ENCODE results near the gene OSTF1.

DNA sequence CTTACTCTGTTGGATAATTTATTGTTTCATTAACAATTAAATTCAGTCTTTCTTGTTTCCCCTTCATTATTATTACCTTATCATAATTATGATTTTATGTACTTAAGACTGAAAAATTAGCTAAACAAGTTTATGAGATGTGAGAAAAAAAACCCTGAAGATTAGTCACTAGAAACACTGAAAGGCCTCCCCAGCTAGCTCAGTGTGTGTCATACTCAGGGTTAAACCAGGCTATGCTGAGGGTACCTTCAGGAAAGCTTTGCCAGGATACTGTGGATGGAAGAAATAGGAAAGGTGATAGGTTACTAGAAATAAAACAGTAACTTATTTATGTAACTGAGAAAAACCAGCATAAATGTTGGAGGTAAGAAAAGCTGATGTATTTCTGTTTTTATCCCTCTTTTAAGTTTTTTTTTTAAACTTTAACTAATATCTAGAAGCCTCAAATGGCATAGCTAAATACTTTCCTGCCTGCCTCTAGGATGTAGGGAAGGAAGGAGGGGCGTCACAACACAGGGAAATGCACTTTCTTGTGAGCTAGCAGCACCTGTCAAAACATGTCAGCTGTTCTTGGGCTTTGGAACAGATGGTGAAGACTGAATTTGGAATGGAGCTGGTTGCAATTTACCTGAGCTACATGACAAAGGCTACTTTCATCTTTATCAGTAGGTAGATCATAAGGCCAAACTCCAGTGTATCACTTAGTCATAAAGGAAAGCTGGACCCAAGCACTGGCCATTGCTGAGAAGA lies 24.6 kb upstream of the OSTF1 start:
- TF ChIP-seq ZC3H10 (CRISPR knock-in tag; IDR thresholded peaks at IDR 0.05), result no peak
- TF ChIP-seq, protein P1, sequence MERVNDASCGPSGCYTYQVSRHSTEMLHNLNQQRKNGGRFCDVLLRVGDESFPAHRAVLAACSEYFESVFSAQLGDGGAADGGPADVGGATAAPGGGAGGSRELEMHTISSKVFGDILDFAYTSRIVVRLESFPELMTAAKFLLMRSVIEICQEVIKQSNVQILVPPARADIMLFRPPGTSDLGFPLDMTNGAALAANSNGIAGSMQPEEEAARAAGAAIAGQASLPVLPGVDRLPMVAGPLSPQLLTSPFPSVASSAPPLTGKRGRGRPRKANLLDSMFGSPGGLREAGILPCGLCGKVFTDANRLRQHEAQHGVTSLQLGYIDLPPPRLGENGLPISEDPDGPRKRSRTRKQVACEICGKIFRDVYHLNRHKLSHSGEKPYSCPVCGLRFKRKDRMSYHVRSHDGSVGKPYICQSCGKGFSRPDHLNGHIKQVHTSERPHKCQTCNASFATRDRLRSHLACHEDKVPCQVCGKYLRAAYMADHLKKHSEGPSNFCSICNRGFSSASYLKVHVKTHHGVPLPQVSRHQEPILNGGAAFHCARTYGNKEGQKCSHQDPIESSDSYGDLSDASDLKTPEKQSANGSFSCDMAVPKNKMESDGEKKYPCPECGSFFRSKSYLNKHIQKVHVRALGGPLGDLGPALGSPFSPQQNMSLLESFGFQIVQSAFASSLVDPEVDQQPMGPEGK (CRISPR knock-in tag; IDR thresholded peaks at IDR 0.05; ENCODE audit: borderline replicate concordance), result no peak
- TF ChIP-seq GLIS3 (CRISPR knock-in tag; IDR thresholded peaks at IDR 0.05), result no peak
- no peak for TF ChIP-seq ISL1 (CRISPR knock-in tag; IDR thresholded peaks at IDR 0.05)
